HL-60 (cell line): Measurements from ENCODE around the gene NKAPD1.

ENCODE experiments used
- CTCF ChIP-seq: IDR thresholded peaks from one replicate; pipeline ENCODE4 v1.5.1; 2011; ENCODE audit warnings: low read length, control low read depth, inconsistent platforms; ENCODE audit not compliant: insufficient read depth
- GABPA ChIP-seq: IDR thresholded peaks from 2 replicates; pipeline ENCODE4 v1.6.1; 2012; ENCODE audit warnings: low read depth
- POLR2AphosphoS5 ChIP-seq: IDR thresholded peaks from 2 replicates; pipeline ENCODE4 v1.6.1; 2012; ENCODE audit warnings: low read depth

DNA sequence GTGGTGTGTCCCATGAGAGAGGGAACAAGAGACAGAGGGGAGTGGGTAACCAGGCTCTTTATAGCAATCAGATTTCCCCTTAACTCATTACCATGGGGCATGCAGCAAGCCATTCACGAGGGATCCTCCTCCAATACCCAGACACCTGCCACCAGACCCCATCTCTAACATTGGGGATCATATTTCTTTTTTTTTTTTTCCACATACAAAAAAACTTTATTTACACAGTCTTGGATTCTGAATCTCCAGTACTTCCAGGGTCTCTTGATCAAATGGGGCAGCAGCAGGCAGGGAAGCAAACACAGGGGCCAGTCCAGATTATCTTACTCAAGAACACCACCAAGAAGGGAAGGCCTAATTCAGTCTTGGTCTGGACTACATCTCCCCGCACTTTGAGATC is 44.6 kb upstream of the NKAPD1 start:
- TF ChIP-seq POLR2AphosphoS5 (no peak), CTCF (no peak), GABPA (no peak)
